GM12874 (cell line): ENCODE data around the gene FAM32A.

Experiments
- CTCF ChIP-seq: IDR thresholded peaks from 2 replicates; pipeline ENCODE4 v1.5.1; 2011; ENCODE audit warnings: low read depth, mild to moderate bottlenecking, control low read depth, low read length, moderate library complexity; ENCODE audit not compliant: insufficient read depth

FAM32A gene

GRCh38 chr19:16185123-16185767, at the start of gene FAM32A:
Gene FAM32A (plus strand): TSS chr19:16185410. CDS start chr19:16185443, 33 bp downstream.
- no peak for TF ChIP-seq CTCF

GRCh38 chr19:16135430-16136127, 49.6 kb upstream of the FAM32A start:
- TF ChIP-seq CTCF, result no peak

GRCh38 chr19:16136185-16136999, 48.8 kb upstream of the FAM32A start:
- TF ChIP-seq CTCF, result no peak

GRCh38 chr19:16139752-16140151, 45.5 kb upstream of the FAM32A start:
- no peak for TF ChIP-seq CTCF

- peak; percentile 25; the same call in 1 of the 2 replicates for TF ChIP-seq CTCF
These were observed 44.2 kb upstream of the FAM32A start for GRCh38 chr19:16141043-16141442.

GRCh38 chr19:16142032-16142580, 43.1 kb upstream of the FAM32A start:
- no peak for TF ChIP-seq CTCF
